H1 (cell line): ENCODE data around the gene QPCTL. TPM values are rescaled to one million over a fixed set of nuclear protein-coding genes. Genes with fewer than 3 reads are reported as not detected.

Source experiments
- CTCF ChIA-PET: fragments of 300-600 bp; sonication (Branson Sonifier 250); formaldehyde crosslinking; loops from one replicate; lab custom pipeline; 2021; ENCODE audit not compliant: partially characterized antibody; lab: Charles Lee
- POLR2A ChIA-PET: fragments of 300-600 bp; sonication (Branson Sonifier 250); formaldehyde crosslinking; loops from one replicate; lab custom pipeline; 2021; ENCODE audit warnings: inconsistent platforms; ENCODE audit not compliant: partially characterized antibody; lab: Charles Lee
- DNase-seq, 2 experiments: peaks; one replicate each; pipeline versions ENCODE4 v3.0.0 to v3.0.0-alpha.2; 2010 to 2022; ENCODE audit warnings: low spot score in 2 of 2, low read depth in 1 of 2, mixed read lengths in 1 of 2
- FAIRE-seq: peaks from 2 replicates; lab custom pipeline; 2011; peaks lifted over from hg19 to GRCh38; lab: Jason Lieb, UNC
- H2AFZ ChIP-seq: 2 replicates; pipeline ENCODE4 v1.8.1; 2012; ENCODE audit warnings: low read length, inconsistent platforms
- H2AK5ac ChIP-seq: 2 replicates; pipeline ENCODE4 v1.6.1; 2013; ENCODE audit warnings: low read depth, low read length
- H2BK120ac ChIP-seq: replicated peaks from 2 replicates; pipeline ENCODE3; 2013; ENCODE audit warnings: low read depth, low read length, inconsistent platforms
- H2BK12ac ChIP-seq: 2 replicates; pipeline ENCODE4 v1.6.1; 2013; ENCODE audit warnings: low read depth, low read length
- H2BK15ac ChIP-seq: 2 replicates; pipeline ENCODE4 v1.6.1; 2013; ENCODE audit warnings: low read length
- H2BK20ac ChIP-seq: 2 replicates; pipeline ENCODE4 v1.6.1; 2013; ENCODE audit warnings: low read length
- H2BK5ac ChIP-seq: 2 replicates; pipeline ENCODE4 v1.6.1; 2013; ENCODE audit warnings: low read depth, low read length
- H3K14ac ChIP-seq: 2 replicates; pipeline ENCODE4 v1.6.1; 2013; ENCODE audit warnings: inconsistent platforms; ENCODE audit not compliant: insufficient read length
- H3K18ac ChIP-seq: 2 replicates; pipeline ENCODE4 v1.6.1; 2013; ENCODE audit warnings: low read length; ENCODE audit errors: extremely low read depth
- H3K23ac ChIP-seq: 2 replicates; pipeline ENCODE4 v1.6.1; 2013; ENCODE audit warnings: inconsistent platforms; ENCODE audit not compliant: insufficient read length
- H3K23me2 ChIP-seq: 2 replicates; pipeline ENCODE4 v1.6.1; 2013; ENCODE audit warnings: low read depth, low read length
- H3K27ac ChIP-seq: 2 replicates; pipeline ENCODE4 v1.6.1; 2011; ENCODE audit warnings: low read depth, low read length, inconsistent platforms
- H3K27me3 ChIP-seq, 4 experiments: replicated peaks in 1 of 4; 1 replicate in 1 of 4; 2 replicates in 3 of 4; pipeline versions ENCODE4 v1.6.1 to v1.8.1; 2011 to 2013; ENCODE audit warnings: low read length in 3 of 4, mild to moderate bottlenecking in 3 of 4, inconsistent platforms in 2 of 4, mixed read lengths in 2 of 4, moderate library complexity in 1 of 4; ENCODE audit not compliant: control insufficient read depth in 3 of 4, insufficient read depth in 3 of 4; ENCODE audit errors: extremely low read depth in 1 of 4
- H3K36me3 ChIP-seq, 4 experiments: 2 replicates each; pipeline versions ENCODE4 v1.6.1 to v1.8.1; 2011 to 2013; ENCODE audit warnings: mild to moderate bottlenecking in 4 of 4, low read length in 3 of 4, moderate library complexity in 2 of 4, control low read depth in 1 of 4, inconsistent platforms in 1 of 4; ENCODE audit not compliant: insufficient read depth in 4 of 4, control insufficient read depth in 2 of 4
- H3K4ac ChIP-seq: replicated peaks from 2 replicates; pipeline ENCODE3; 2013; ENCODE audit warnings: low read length, low read depth, mixed read lengths, inconsistent platforms; ENCODE audit not compliant: insufficient read length
- H3K4me1 ChIP-seq, 4 experiments: replicated peaks in 1 of 4; 1 replicate in 1 of 4; 2 replicates in 3 of 4; pipeline versions ENCODE4 v1.6.1 to v1.8.1; 2011 to 2013; ENCODE audit warnings: low read length in 3 of 4, inconsistent platforms in 2 of 4, mixed read lengths in 1 of 4; ENCODE audit not compliant: insufficient read depth in 4 of 4, control insufficient read depth in 3 of 4
- H3K4me2 ChIP-seq, 2 experiments: 2 replicates each; pipeline versions ENCODE4 v1.6.1 to v1.8.1; 2011 to 2013; ENCODE audit warnings: low read depth in 2 of 2, low read length in 2 of 2, control low read depth in 1 of 2, inconsistent platforms in 1 of 2, mild to moderate bottlenecking in 1 of 2; ENCODE audit not compliant: insufficient read depth in 1 of 2
- H3K4me3 ChIP-seq, 4 experiments: fragments of 200-600, 300-600 bp in 1 of 4; sonication (generic), shearing (Covaris generic), sonication (Bioruptor Twin) in 1 of 4; 2 replicates each; pipeline versions ENCODE4 v1.5.1 to v1.8.1; 2011 to 2016; ENCODE audit warnings: low read length in 4 of 4, low read depth in 3 of 4, control low read depth in 2 of 4, inconsistent platforms in 2 of 4, mild to moderate bottlenecking in 2 of 4, mixed read lengths in 1 of 4, moderate library complexity in 1 of 4; ENCODE audit not compliant: insufficient read depth in 2 of 4; ENCODE audit errors: extremely low read depth in 1 of 4
- H3K56ac ChIP-seq: replicated peaks from 2 replicates; pipeline ENCODE3; 2013; ENCODE audit warnings: low read depth, mild to moderate bottlenecking, mixed read lengths, low read length, inconsistent platforms; ENCODE audit not compliant: insufficient read length
- H3K79me1 ChIP-seq: 2 replicates; pipeline ENCODE4 v1.6.1; 2013; ENCODE audit warnings: low read depth, low read length, control low read depth
- H3K79me2 ChIP-seq, 2 experiments: 2 replicates each; pipeline versions ENCODE4 v1.6.1 to v1.8.1; 2012 to 2013; ENCODE audit warnings: low read length in 2 of 2, mild to moderate bottlenecking in 2 of 2, inconsistent platforms in 1 of 2; ENCODE audit not compliant: insufficient read depth in 2 of 2, control insufficient read depth in 1 of 2
- H3K9ac ChIP-seq, 4 experiments: replicated peaks in 1 of 4; 1 replicate in 1 of 4; 2 replicates in 3 of 4; pipeline versions ENCODE4 v1.6.1 to v1.8.1; 2011 to 2013; ENCODE audit warnings: low read depth in 3 of 4, low read length in 3 of 4, control low read depth in 2 of 4, mild to moderate bottlenecking in 2 of 4, moderate library complexity in 2 of 4, inconsistent platforms in 1 of 4; ENCODE audit errors: extremely low read depth in 1 of 4
- H3K9me3 ChIP-seq, 2 experiments: 2 replicates each; pipeline versions ENCODE4 v1.6.1 to v1.8.1; 2012 to 2013; ENCODE audit warnings: mild to moderate bottlenecking in 2 of 2, moderate library complexity in 2 of 2, control low read depth in 1 of 2, inconsistent platforms in 1 of 2, low read depth in 1 of 2, low read length in 1 of 2, mixed read lengths in 1 of 2; ENCODE audit not compliant: insufficient read depth in 2 of 2
- H4K20me1 ChIP-seq, 2 experiments: replicated peaks in 1 of 2; 2 replicates each; pipeline versions ENCODE3 to v1.8.1; 2011 to 2013; ENCODE audit warnings: inconsistent platforms in 2 of 2, low read length in 2 of 2, mild to moderate bottlenecking in 1 of 2; ENCODE audit not compliant: insufficient read depth in 2 of 2, control insufficient read depth in 1 of 2
- H4K5ac ChIP-seq: 2 replicates; pipeline ENCODE4 v1.6.1; 2013; ENCODE audit warnings: low read length, low read depth, mixed read lengths, inconsistent platforms; ENCODE audit not compliant: insufficient read length
- H4K8ac ChIP-seq: 2 replicates; pipeline ENCODE4 v1.8.0; 2013; ENCODE audit warnings: mild to moderate bottlenecking, moderate library complexity, low read length, inconsistent platforms; ENCODE audit not compliant: insufficient read depth; ENCODE audit errors: extremely low read depth
- H4K91ac ChIP-seq: replicated peaks from 2 replicates; pipeline ENCODE3; 2013; ENCODE audit warnings: low read length, mixed read lengths, inconsistent platforms; ENCODE audit not compliant: insufficient read length
- ASH2L ChIP-seq: fragments of 200-600, 300-600 bp; sonication (generic); IDR thresholded peaks from one replicate; pipeline ENCODE4 v1.7.1; 2017; ENCODE audit warnings: low read length
- CTCF ChIP-seq, 3 experiments: IDR thresholded peaks; 1 replicate in 2 of 3; 2 replicates in 1 of 3; pipeline versions ENCODE4 v1.5.1 to v1.6.1; 2011; ENCODE audit warnings: low read length in 3 of 3, mild to moderate bottlenecking in 3 of 3, inconsistent platforms in 2 of 3, low read depth in 1 of 3, moderate library complexity in 1 of 3; ENCODE audit not compliant: insufficient read depth in 1 of 3; ENCODE audit errors: control extremely low read depth in 1 of 3
- GABPA ChIP-seq: IDR thresholded peaks from 2 replicates; pipeline ENCODE4 v1.6.1; 2011; ENCODE audit warnings: mild to moderate bottlenecking, low read length, moderate library complexity, borderline replicate concordance; ENCODE audit not compliant: insufficient read depth
- GTF2F1 ChIP-seq: IDR thresholded peaks from 2 replicates; pipeline ENCODE4 v1.6.1; 2012; ENCODE audit warnings: low read depth, low read length, improper control_type of control experiment, borderline replicate concordance
- POLR2A ChIP-seq, 2 experiments: IDR thresholded peaks; 1 replicate in 1 of 2; 2 replicates in 1 of 2; pipeline ENCODE4 v1.6.1; 2011; ENCODE audit warnings: low read depth in 2 of 2, low read length in 2 of 2, mild to moderate bottlenecking in 2 of 2; ENCODE audit errors: control extremely low read depth in 1 of 2
- RXRA ChIP-seq: IDR thresholded peaks from 2 replicates; pipeline ENCODE4 v1.6.1; 2011; ENCODE audit warnings: low read depth, mild to moderate bottlenecking, low read length, moderate library complexity; ENCODE audit not compliant: insufficient read depth
- SIN3A ChIP-seq, 2 experiments: IDR thresholded peaks in 1 of 2; conservative IDR thresholded peaks in 1 of 2; 2 replicates each; pipeline ENCODE4 v1.6.1; 2011 to 2012; ENCODE audit warnings: low read length in 2 of 2, improper control_type of control experiment in 1 of 2, low read depth in 1 of 2, mild to moderate bottlenecking in 1 of 2
- WGBS, 2 experiments: shearing (Covaris generic) in 1 of 2; methylation state at CpG; one replicate each; pipeline versions ENCODE4 v1.1.6 to v1.1.7; 2013 to 2015; ENCODE audit warnings: low lambda C conversion rate in 2 of 2, mixed read lengths in 2 of 2, inconsistent platforms in 1 of 2, low coverage in 1 of 2, missing lambda C conversion rate in 1 of 2; ENCODE audit not compliant: insufficient replicate concordance in 2 of 2, insufficient coverage in 1 of 2, insufficient read length in 1 of 2; ENCODE audit errors: extremely low coverage in 1 of 2, missing lambda C conversion rate in 1 of 2; 5-methylcytosine and 5-hydroxymethylcytosine counted together
- polyA plus RNA-seq, 7 experiments: library from polyadenylated mRNA; depleted of rRNA in 3 of 7; stranded (reverse) in 5 of 7; unstranded in 2 of 7; fragments of >200 nt in 5 of 7; fragments of 200-250 nt in 2 of 7; gene quantifications; 1 replicate in 5 of 7; 2 replicates in 1 of 7; 4 replicates in 1 of 7; pipeline versions ENCODE4 v1.2.1 to v1.2.3, GENCODE V29; 2011 to 2013; ENCODE audit warnings: missing spikeins in 2 of 7, mixed read lengths in 2 of 7
- total RNA-seq: library from RNA; stranded (reverse); fragmentation: NEBNext Ultra II Directional; extraction: Animal tissue kit (Norgen Biotek cat#: 25700); gene quantifications from 2 replicates; pipeline ENCODE4 v1.2.1, GENCODE V29; 2021

QPCTL gene
- total and polyA plus RNA-seq, 2 of the 8 experiments (the other 6 are each of a cell fraction or from before 2014, with no cell fraction given) = 25.2 to 35.3 TPM

GRCh38 chr19:45693106-45693788 lies 781 bp downstream of the QPCTL start:
- WGBS, 2 experiments = 4% methylated on average over 22 of the region's 22 CpGs; no CpG with 5 or more reads in 1 of the 2 experiments
- no peak for FAIRE-seq
- H2AK5ac ChIP-seq = no peak overlapping the region
- peak; percentile 51 to 56; a peak in 1 of 4 replicates for TF ChIP-seq SIN3A (conservative IDR thresholded peaks at IDR 0.05 in 1 of 2, IDR thresholded peaks at IDR 0.05 in 1 of 2; ENCODE audit: low read depth in 1 of 2, low read length in 2 of 2)
- 0 out of 2 replicates have a peak, but pooled peaks have one; percentile 82 for TF ChIP-seq RXRA
- TF ChIP-seq GTF2F1 = 0 out of 2 replicates have a peak, but pooled peaks have one; percentile 30
- TF ChIP-seq ASH2L = peak; percentile 1
- 0 out of 3 replicates have a peak, but pooled peaks of 1 of the 2 experiments have one; percentile 12 for TF ChIP-seq POLR2A (IDR thresholded peaks at IDR 0.05; ENCODE audit: control extremely low read depth in 1 of 2, low read depth in 2 of 2, low read length in 2 of 2)
- peak; percentile 67; the same call in 1 of the 2 replicates for TF ChIP-seq GABPA
- TF ChIP-seq CTCF (IDR thresholded peaks at IDR 0.05; ENCODE audit: control extremely low read depth in 1 of 3, insufficient read depth in 1 of 3, low read depth in 1 of 3, low read length in 3 of 3) = peak; percentile 80 to 84 (median 84)

More at GRCh38 chr19:45693106-45693788, 781 bp downstream of the QPCTL start:
- Histone ChIP-seq H2BK120ac (no peak overlapping the region), H4K91ac (no peak overlapping the region), H3K23me2 (peaks cover 3% of the 10 kb centered on the region; the same call in 1 of the 2 replicates), H3K4ac (peak overlapping the region; percentile 11), H3K23ac (no peak overlapping the region), H4K20me1 (peaks cover 0 to 8% of the 10 kb centered on the region in 2 experiments), H3K36me3 (peaks cover 8 to 30% (median 15%) of the 10 kb centered on the region in 4 experiments), H2BK20ac (no peak overlapping the region; the same call in 1 of the 2 replicates), H3K4me3 (peak overlapping the region; percentile 73 to 89 (median 84)), H2BK15ac (no peak overlapping the region), H3K56ac (no peak overlapping the region), H3K79me1 (no peaks in the 10 kb centered on the region; the same call in 1 of the 2 replicates), H3K18ac (no peak overlapping the region; the same call in 1 of the 2 replicates), H4K5ac (no peak overlapping the region), H2AFZ (peak overlapping the region; percentile 45; the same call in 1 of the 2 replicates), H2BK12ac (no peak overlapping the region), H3K4me2 (peak overlapping the region; percentile 63 to 82), H3K14ac (no peak overlapping the region), H3K27ac (peak overlapping the region; percentile 71), H3K79me2 (peaks cover 0 to 25% of the 10 kb centered on the region in 2 experiments; a peak in 3 of 4 replicates), H3K27me3 (no peaks in the 10 kb centered on the region), H3K9me3 (no peaks in the 10 kb centered on the region), H2BK5ac (peak overlapping the region; percentile 73; the same call in 1 of the 2 replicates), H3K9ac (peak overlapping the region in 3 of 4 experiments; percentile 70 to 82 (median 73); a peak in 6 of 7 replicates), H3K4me1 (no peaks in the 10 kb centered on the region; a peak in 1 of 7 replicates), H4K8ac (peak overlapping the region; percentile 30; the same call in 1 of the 2 replicates)
- DNase-seq = peak in 1 of 2 experiments; percentile 94
- ChIA-PET POLR2A (interaction anchor here (0.5 to 4.8 kb wide), 18 partner anchors 9 to 364 kb away, joined by 3 to 74 read pairs (median 6); partner anchors contain the start of genes FBXO46, SIX5 and VASP), CTCF (interaction anchor here (0.6 to 9.0 kb wide), 25 partner anchors 10 to 360 kb away, joined by 3 to 98 read pairs (median 4); no protein-coding TSS in a partner anchor)
